Neural cell (in vitro differentiated cells): ENCODE data around the gene HOMER2.

ENCODE experiments used
- EP300 ChIP-seq: fragments of 450-650 bp; conservative IDR thresholded peaks from 2 replicates; pipeline ENCODE4 v1.6.1; 2014; ENCODE audit warnings: antibody characterized with exemption, mild to moderate bottlenecking, moderate library complexity; ENCODE audit not compliant: poor library complexity, severe bottlenecking
- EZH2 ChIP-seq: fragments of 200-600, 300-800 bp; shearing (Covaris generic), sonication (generic); IDR thresholded peaks from 2 replicates; pipeline ENCODE4 v1.6.1; 2014; ENCODE audit warnings: antibody characterized with exemption, low read length, borderline replicate concordance, mild to moderate bottlenecking; ENCODE audit not compliant: insufficient read depth, poor library complexity, severe bottlenecking
- MXI1 ChIP-seq: fragments of 450-650 bp; conservative IDR thresholded peaks from 2 replicates; pipeline ENCODE4 v1.6.1; 2014; ENCODE audit warnings: antibody characterized with exemption, mild to moderate bottlenecking; ENCODE audit not compliant: poor library complexity, severe bottlenecking
- POLR2AphosphoS5 ChIP-seq: IDR thresholded peaks from 2 replicates; pipeline ENCODE4 v1.6.1; 2012
- TF ChIP-seq, protein P1 (sequence below): fragments of 450-650 bp; IDR thresholded peaks from 2 replicates; pipeline ENCODE4 v1.5.1; 2014; ENCODE audit warnings: antibody characterized with exemption, mild to moderate bottlenecking, moderate library complexity; ENCODE audit not compliant: poor library complexity, severe bottlenecking

DNA sequence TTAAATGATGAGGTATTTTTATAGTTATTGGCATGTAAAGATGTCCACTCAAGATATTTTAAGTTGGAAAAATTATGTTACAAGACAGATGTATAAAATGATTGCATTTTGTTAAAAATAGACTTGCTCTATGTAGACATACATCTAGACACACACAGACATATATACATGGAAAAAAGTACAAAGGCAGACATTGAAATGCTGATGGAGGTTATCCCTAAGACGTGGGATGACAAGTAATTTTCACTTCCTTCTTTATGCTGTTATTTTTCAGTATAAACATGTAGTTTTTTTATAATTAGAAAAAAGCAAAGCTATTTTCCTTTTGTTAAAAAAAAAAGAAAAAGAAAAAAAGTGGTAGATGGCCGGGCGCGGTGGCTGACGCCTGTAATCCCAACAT is 7.2 kb downstream of the HOMER2 start:
- TF ChIP-seq, protein P1, sequence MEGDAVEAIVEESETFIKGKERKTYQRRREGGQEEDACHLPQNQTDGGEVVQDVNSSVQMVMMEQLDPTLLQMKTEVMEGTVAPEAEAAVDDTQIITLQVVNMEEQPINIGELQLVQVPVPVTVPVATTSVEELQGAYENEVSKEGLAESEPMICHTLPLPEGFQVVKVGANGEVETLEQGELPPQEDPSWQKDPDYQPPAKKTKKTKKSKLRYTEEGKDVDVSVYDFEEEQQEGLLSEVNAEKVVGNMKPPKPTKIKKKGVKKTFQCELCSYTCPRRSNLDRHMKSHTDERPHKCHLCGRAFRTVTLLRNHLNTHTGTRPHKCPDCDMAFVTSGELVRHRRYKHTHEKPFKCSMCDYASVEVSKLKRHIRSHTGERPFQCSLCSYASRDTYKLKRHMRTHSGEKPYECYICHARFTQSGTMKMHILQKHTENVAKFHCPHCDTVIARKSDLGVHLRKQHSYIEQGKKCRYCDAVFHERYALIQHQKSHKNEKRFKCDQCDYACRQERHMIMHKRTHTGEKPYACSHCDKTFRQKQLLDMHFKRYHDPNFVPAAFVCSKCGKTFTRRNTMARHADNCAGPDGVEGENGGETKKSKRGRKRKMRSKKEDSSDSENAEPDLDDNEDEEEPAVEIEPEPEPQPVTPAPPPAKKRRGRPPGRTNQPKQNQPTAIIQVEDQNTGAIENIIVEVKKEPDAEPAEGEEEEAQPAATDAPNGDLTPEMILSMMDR: no peak
- TF ChIP-seq MXI1: no peak
- TF ChIP-seq EZH2: no peak
- no peak for TF ChIP-seq POLR2AphosphoS5
- no peak for TF ChIP-seq EP300
